GM18870 (cell line): ENCODE results near the gene PLPP3.

Source experiments
- ATAC-seq: cut with Tn5 transposase; IDR thresholded peaks from one replicate; pipeline ENCODE4 v1.9.1; 2021; ENCODE audit warnings: moderate library complexity; ENCODE audit not compliant: unreplicated experiment

Gene PLPP3

GRCh38 chr1:56466538-56466937 lies 112.8 kb downstream of the PLPP3 start:
- ATAC-seq: no peak

- no peak for ATAC-seq
Observed at GRCh38 chr1:56464294-56464693, 115.1 kb downstream of the PLPP3 start.

GRCh38 chr1:56463376-56463775 lies 116.0 kb downstream of the PLPP3 start:
- no peak for ATAC-seq

GRCh38 chr1:56462209-56462608 lies 117.2 kb downstream of the PLPP3 start:
- no peak for ATAC-seq

GRCh38 chr1:56461158-56462127 lies 117.9 kb downstream of the PLPP3 start:
- no peak for ATAC-seq

- no peak for ATAC-seq
Observed at GRCh38 chr1:56459260-56459659, 120.1 kb downstream of the PLPP3 start.

GRCh38 chr1:56457756-56458375 lies 121.5 kb downstream of the PLPP3 start:
- no peak for ATAC-seq

- ATAC-seq: no peak
Observed at GRCh38 chr1:56456435-56457101, 122.8 kb downstream of the PLPP3 start.

GRCh38 chr1:56453417-56454078 lies 125.8 kb downstream of the PLPP3 start:
- ATAC-seq: no peak

GRCh38 chr1:56453016-56453415 lies 126.3 kb downstream of the PLPP3 start:
- ATAC-seq: no peak

GRCh38 chr1:56452027-56453011 lies 127.0 kb downstream of the PLPP3 start:
- ATAC-seq: no peak

- no peak for ATAC-seq
Observed at GRCh38 chr1:56451491-56451890, 127.9 kb downstream of the PLPP3 start.

GRCh38 chr1:56450004-56450666 lies 129.2 kb downstream of the PLPP3 start:
- ATAC-seq: no peak

GRCh38 chr1:56448529-56449300 lies 130.6 kb downstream of the PLPP3 start:
- no peak for ATAC-seq

GRCh38 chr1:56447823-56448222 lies 131.5 kb downstream of the PLPP3 start:
- no peak for ATAC-seq

GRCh38 chr1:56446531-56447098 lies 132.7 kb downstream of the PLPP3 start:
- ATAC-seq: no peak

- no peak for ATAC-seq
Observed at GRCh38 chr1:56444960-56445646, 134.3 kb downstream of the PLPP3 start.
